Natural killer cell treated with Interleukin-12 subunit alpha and Interleukin-12 subunit beta and Interleukin-15 and Interleukin-18, amount 100 ng/mL, for 72 hours (primary cell): Measurements from ENCODE around the gene WDR87. TPM values are rescaled to one million over a fixed set of nuclear protein-coding genes. Genes with fewer than 3 reads are reported as not detected.
"Not testable (repeated sequence)": the region's sequence is repeated elsewhere in the genome, so short reads cannot be mapped to it uniquely, and the experiment has no call there.

Source experiments
- ATAC-seq, 2 donors: fragments of 150-1000 bp; cut with Tn5 transposase in 1 of 2; sonication (Bioruptor Pico), chemical (Tn5 transposase) in 1 of 2; 2 replicates each; pipeline ENCODE4 v1.10.0; 2021
- DNase-seq: peaks from one replicate; pipeline ENCODE4 v3.0.0; 2022; ENCODE audit warnings: low spot score
- H3K27ac Mint-ChIP-seq, 2 donors: 1 replicate in 1 of 2; 2 replicates in 1 of 2; pipeline ENCODE4 v1.8.0; 2022; ENCODE audit warnings: mixed read lengths in 2 of 2, mild to moderate bottlenecking in 1 of 2, moderate library complexity in 1 of 2
- H3K27me3 Mint-ChIP-seq, 2 donors: 1 replicate in 1 of 2; 2 replicates in 1 of 2; pipeline ENCODE4 v1.8.0; 2022; ENCODE audit warnings: mixed read lengths in 2 of 2
- H3K36me3 Mint-ChIP-seq: one replicate; pipeline ENCODE4 v1.8.0; 2022; ENCODE audit warnings: mixed read lengths
- H3K4me1 Mint-ChIP-seq, 2 donors: 1 replicate in 1 of 2; 2 replicates in 1 of 2; pipeline ENCODE4 v1.8.0; 2022; ENCODE audit warnings: low read depth in 2 of 2, mixed read lengths in 2 of 2, mild to moderate bottlenecking in 1 of 2
- H3K4me3 Mint-ChIP-seq: one replicate; pipeline ENCODE4 v1.8.0; 2022; ENCODE audit warnings: mixed read lengths
- H3K9me3 Mint-ChIP-seq: 2 replicates; pipeline ENCODE4 v1.8.0; 2022; ENCODE audit warnings: mixed read lengths
- total RNA-seq, 2 donors: library from RNA; stranded (reverse); gene quantifications; one replicate each; pipeline ENCODE4 v1.2.3, GENCODE V29; 2022

WDR87 gene
- total RNA-seq, 2 donors from 2014 or later = not detected

DNA sequence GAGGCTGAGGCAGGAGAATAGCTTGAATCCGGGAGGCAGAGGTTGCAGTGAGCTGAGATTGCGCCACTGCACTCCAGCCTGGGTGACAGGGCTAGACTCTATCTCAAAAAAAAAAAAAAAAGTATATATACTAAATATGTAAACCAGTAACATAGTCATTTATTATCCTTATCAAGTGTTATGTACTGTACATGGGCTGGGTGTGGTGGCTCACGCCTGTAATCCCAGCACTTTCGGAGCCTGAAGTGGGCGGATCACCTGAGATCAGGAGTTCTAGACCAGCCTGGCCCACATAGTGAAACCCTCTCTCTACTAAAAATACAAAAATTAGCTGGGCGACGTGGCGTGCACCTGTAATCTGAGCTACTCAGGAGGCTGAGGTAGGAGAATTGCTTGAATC is 18.2 kb upstream of the WDR87 start:
- H3K9me3 Mint-ChIP-seq, H3K36me3 Mint-ChIP-seq, H3K4me3 Mint-ChIP-seq, H3K27me3 Mint-ChIP-seq, H3K27ac Mint-ChIP-seq, DNase-seq, ATAC-seq: not testable (repeated sequence)
- H3K4me1 Mint-ChIP-seq = peaks cover 11 to 27% of the 10 kb centered on the region in 2 donors

DNA sequence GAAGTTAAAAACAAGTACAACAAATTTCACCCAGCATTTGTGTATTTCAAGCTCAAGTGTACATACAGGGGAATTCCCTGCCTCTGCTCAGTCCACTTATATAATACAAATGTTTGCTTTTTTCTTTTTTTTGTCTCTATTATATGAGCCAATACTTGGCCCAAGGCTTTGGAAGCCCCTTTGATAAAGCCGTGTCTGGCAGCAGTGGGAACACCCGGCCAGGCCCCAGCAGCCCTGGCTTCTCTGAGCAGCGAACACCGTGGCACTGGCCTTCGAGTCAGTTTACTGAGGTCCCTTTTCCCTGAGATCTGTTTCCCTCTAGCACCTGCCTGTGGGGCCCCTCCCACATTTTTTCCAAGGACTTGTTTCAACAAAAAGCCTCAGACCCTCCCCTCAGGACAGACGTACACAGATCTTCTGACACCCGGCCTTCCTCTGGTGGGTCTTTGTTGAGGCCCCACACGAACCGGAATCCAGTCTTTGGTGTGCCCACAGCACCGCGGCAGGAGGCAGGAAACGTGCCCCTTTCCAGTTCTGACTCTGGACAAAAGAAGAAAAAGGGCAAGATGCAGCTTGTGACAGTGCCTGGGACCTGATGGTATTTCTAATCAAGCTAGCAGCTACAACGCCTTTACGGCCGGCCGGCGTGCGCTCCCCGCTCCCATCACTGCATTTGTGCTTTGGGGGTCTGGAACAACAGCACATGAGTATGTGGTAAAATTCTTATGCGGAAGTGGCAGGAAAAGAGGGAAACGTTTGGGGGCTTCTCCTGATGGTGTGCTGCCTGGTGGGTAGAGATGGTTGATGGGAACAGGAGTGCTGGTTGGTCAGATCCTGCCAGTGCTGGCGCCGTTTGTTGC is 14.4 kb upstream of the WDR87 start:
- H3K4me1 Mint-ChIP-seq = peaks cover 15 to 28% of the 10 kb centered on the region in 2 donors
- DNase-seq (no peak), ATAC-seq (no peak)
- H3K36me3 Mint-ChIP-seq = no peaks in the 10 kb centered on the region
- H3K27ac Mint-ChIP-seq = peak overlapping the region in 1 of 2 donors; percentile 31
- H3K27me3 Mint-ChIP-seq = no peaks in the 10 kb centered on the region
- H3K4me3 Mint-ChIP-seq = no peak overlapping the region
- no peaks in the 10 kb centered on the region for H3K9me3 Mint-ChIP-seq

DNA sequence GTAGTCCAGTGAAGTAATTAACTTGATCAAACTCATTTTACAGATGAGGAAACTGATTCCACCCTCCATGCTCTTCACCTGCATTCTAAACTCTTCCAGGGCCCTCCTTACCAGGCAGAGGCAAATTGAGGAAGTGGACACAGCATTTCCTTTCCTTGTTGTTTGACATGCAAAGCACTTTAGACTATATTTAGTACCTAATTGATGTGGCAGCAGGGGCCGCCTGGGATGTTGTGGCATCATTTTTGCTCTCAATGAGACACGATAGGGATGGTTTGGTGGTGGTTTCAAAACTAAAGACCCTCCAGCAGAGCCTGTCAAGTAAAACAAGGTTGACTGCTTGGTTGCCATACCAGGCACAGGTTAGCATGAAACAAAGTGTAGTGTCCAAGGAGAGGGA is 8.5 kb upstream of the WDR87 start:
- DNase-seq (no peak), ATAC-seq (no peak)
- no peak overlapping the region for H3K27ac Mint-ChIP-seq
- no peaks in the 10 kb centered on the region for H3K36me3 Mint-ChIP-seq
- no peaks in the 10 kb centered on the region for H3K9me3 Mint-ChIP-seq
- no peaks in the 10 kb centered on the region for H3K27me3 Mint-ChIP-seq
- H3K4me3 Mint-ChIP-seq = no peak overlapping the region
- peaks cover 4 to 26% of the 10 kb centered on the region in 2 donors for H3K4me1 Mint-ChIP-seq

DNA sequence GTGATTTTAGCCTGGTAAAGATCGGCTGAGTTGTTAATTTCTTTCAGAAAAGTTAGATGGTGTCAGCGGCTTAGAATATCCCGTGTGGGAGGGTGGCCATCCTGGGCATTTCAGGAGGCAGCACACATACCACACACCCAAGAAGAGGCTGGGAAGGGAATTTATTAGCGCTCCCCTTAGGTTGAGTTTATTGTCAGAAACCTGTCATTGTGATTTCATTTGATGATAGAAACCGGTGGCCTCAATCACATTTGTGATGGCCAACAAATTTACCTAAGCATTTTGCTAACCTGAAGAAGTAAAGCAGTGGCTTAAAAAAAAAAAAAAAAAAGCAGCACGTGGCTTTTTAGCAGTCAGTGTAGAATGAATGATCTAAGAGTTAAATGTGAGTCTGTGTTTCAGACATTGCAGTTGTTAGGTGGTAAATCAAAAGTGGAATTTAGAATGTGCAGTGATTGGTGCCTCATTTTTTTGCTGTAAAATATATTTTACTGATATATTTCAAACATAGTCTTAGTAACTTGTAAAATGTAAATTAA is 3.3 kb upstream of the WDR87 start:
- no peaks in the 10 kb centered on the region for H3K36me3 Mint-ChIP-seq
- H3K27ac Mint-ChIP-seq = no peak overlapping the region
- H3K4me3 Mint-ChIP-seq = no peak overlapping the region
- no peaks in the 10 kb centered on the region for H3K9me3 Mint-ChIP-seq
- H3K27me3 Mint-ChIP-seq = no peaks in the 10 kb centered on the region
- H3K4me1 Mint-ChIP-seq = peaks cover 19 to 26% of the 10 kb centered on the region in 2 donors
- ATAC-seq (no peak), DNase-seq (no peak)

DNA sequence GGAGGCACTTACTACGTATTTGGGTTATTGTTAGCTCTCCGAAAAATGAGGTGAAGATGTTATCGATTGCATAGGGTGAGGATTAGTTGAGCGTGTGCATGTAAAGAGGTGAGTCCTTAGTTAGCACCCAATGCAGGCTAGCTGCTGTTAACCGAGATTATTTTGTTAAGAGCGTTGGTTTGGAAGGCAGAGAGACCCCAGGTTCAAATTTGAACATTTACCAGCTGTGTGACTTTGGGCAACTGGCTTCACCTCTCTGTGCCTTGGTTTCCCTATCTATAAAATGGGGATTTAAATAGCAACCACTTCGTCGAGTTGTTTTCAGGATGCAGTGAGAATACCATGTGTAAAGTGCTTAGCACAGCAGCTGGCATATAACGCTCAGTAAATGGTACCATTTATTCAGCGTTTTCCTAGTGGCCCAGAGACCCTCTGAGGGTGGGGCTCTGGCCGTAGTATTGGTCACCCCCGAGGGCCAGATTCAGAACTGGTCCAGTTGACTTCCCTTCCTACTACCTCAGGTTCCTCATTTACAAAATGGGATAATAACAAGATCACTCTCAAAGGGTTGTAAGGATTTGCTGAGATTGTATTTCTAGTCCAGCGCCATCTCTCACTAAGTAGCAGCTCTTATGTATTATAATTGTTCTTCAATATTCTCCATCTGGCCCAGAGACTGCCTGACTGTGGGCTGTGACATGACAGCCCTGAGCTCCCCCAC is 1.5 kb upstream of the WDR87 start:
- H3K27me3 Mint-ChIP-seq = no peaks in the 10 kb centered on the region
- peaks cover 19 to 26% of the 10 kb centered on the region in 2 donors for H3K4me1 Mint-ChIP-seq
- no peaks in the 10 kb centered on the region for H3K9me3 Mint-ChIP-seq
- no peaks in the 10 kb centered on the region for H3K36me3 Mint-ChIP-seq
- H3K4me3 Mint-ChIP-seq = peak overlapping the region; percentile 93
- no peak for DNase-seq
- H3K27ac Mint-ChIP-seq = peak overlapping the region in 1 of 2 donors; percentile 75
- ATAC-seq = no peak

DNA sequence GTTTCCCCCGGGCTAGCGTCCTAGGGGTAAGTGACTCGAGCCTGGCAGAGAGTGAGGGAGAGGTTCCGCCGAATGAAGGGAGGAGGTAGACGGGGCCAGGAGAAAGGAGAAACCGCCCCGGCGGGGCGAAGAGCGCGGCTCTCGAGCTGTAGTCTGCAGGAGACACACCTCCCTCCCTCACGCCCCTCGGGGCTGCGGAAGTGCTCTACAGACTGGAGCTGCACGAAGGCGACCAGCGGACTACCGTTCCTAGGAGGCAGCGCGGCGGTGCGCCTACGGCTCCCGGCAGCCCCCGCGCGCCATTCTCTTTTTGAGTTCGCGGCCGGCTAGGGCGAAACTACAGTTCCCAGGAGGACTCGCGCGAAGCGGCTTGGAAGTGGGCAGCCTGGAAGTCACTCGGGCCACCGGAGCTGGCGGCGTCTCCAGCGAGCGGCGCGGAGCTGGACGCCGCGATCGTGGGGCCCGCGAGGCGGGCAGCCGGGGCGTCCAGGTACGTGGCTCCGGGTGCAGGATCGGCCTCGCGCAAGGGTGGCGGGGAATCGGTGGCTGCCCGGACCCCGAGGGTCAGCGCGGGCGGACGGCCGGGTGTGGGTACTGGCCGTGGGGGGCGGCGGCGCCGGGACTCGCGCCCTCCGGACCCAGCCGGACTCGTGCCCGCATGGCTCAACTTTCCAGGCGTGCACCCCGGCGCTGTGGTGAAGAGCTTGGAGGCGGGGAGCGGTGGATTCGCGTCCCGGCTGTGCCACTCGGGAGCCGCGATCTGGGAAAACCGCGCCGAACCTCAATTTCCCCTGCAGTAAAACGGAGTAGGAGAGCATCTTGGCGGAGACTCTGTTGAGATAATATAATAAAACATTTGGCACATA is 708 bp upstream of the WDR87 start, which contains the start of gene SIPA1L3:
TSS of gene SIPA1L3 (plus strand) at position 340 of the 866 bp plus-strand sequence. CDS start 174,358 bp downstream, outside the sequence.
- H3K27ac Mint-ChIP-seq = peak within 1 kb of the TSS; percentile 46 to 82
- ATAC-seq (peak; percentile 98 to 99), DNase-seq (peak; percentile 95)
- peak within 1 kb of the TSS; percentile 93 for H3K4me3 Mint-ChIP-seq
- no peaks in the 10 kb centered on the region for H3K9me3 Mint-ChIP-seq
- no peaks in the 10 kb centered on the region for H3K36me3 Mint-ChIP-seq
- H3K4me1 Mint-ChIP-seq = peaks cover 19 to 20% of the 10 kb centered on the region in 2 donors
- H3K27me3 Mint-ChIP-seq = no peaks in the 10 kb centered on the region

DNA sequence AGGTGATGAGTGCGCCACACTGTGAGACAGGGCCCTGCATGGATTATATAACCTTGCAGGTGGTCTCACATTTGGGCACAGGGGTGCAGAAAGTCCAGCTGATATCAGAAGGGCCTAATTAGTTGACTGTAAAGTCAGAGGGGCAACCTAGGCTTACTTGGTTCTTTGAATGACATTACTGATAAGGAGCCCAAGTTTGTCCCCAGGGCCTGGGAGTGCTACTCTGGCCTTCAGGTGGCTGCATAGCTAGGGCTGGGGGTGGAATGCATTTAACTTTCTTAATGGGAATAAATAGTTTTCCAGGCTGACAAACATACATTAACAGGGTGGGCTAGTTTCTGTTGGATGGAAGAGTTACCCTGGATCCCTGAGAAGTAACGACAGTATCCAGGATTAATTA is 3.3 kb downstream of the WDR87 start:
- no peaks in the 10 kb centered on the region for H3K36me3 Mint-ChIP-seq
- no peak for ATAC-seq
- DNase-seq = no peak
- H3K9me3 Mint-ChIP-seq = no peaks in the 10 kb centered on the region
- no peaks in the 10 kb centered on the region for H3K27me3 Mint-ChIP-seq
- H3K4me3 Mint-ChIP-seq = no peak overlapping the region
- peaks cover 4 to 8% of the 10 kb centered on the region in 2 donors for H3K4me1 Mint-ChIP-seq
- H3K27ac Mint-ChIP-seq = no peak overlapping the region

DNA sequence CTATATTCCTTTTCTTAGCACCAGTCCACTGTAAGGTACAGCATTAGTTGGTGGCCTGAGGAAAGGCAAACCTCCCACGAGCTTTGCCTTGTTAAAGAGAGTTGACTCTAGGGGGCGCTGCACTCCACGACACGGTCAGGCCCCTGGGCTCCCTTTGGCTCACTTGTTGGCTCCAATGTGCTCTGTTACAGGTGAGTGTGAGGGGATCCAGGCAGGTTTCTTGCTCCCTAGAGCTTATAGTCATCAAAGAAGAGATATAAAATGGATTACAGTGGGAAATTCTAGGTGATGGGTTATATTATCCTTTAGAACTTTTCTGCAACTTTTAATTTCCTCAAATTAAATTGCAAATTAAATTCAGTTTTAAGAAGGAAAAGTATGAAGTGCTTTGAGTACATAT is 3.7 kb downstream of the WDR87 start:
- H3K27ac Mint-ChIP-seq = no peak overlapping the region
- no peaks in the 10 kb centered on the region for H3K9me3 Mint-ChIP-seq
- no peak overlapping the region for H3K4me3 Mint-ChIP-seq
- no peaks in the 10 kb centered on the region for H3K36me3 Mint-ChIP-seq
- DNase-seq = peak; percentile 78
- H3K27me3 Mint-ChIP-seq = no peaks in the 10 kb centered on the region
- peaks cover 2 to 3% of the 10 kb centered on the region in 2 donors for H3K4me1 Mint-ChIP-seq
- no peak for ATAC-seq

DNA sequence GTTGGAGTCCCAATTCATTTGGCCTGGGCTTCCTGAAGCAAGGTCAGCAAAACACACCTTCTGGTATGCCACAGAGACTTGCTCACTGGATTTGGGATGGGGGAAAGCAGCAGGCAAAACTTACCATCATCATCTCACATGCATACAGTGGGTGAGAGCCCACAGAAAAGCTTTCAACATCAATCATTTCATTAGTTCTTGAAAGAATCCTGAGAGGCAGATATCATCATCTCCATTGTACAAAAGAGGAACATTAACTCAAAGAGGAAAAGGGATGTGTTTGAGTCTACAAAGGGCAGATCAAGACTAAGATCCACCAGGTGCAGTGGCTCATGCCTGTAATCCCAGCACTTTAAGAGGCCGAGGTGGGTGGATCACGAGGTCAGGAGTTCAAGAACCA is 6.4 kb downstream of the WDR87 start:
- no peak overlapping the region for H3K27ac Mint-ChIP-seq
- H3K27me3 Mint-ChIP-seq = no peaks in the 10 kb centered on the region
- no peaks in the 10 kb centered on the region for H3K9me3 Mint-ChIP-seq
- ATAC-seq (no peak), DNase-seq (no peak)
- no peak overlapping the region for H3K4me3 Mint-ChIP-seq
- H3K36me3 Mint-ChIP-seq = no peaks in the 10 kb centered on the region
- no peaks in the 10 kb centered on the region for H3K4me1 Mint-ChIP-seq

DNA sequence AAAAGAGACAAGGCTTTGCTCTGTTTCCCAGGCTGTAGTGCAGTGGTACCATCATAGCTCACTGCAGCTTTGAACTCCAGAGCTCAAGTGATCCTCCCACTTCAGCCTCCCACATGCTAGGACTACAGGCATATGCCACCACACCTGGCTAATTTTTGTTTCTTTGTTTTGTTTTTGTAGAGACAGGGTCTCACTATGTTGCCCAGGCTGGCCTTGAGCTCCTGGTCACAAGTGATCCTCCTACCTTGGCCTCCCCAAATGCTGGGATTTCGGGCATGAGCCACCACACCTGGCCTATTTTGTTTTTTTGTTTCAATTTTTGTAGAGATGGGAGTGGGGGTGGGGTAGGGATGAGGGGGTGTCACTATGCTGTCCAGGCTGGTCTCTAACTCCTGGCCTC is 6.9 kb downstream of the WDR87 start:
- Mint-ChIP-seq H3K4me3 (no peak overlapping the region), H3K27ac (no peak overlapping the region), H3K9me3 (no peaks in the 10 kb centered on the region), H3K36me3 (no peaks in the 10 kb centered on the region), H3K27me3 (no peaks in the 10 kb centered on the region), H3K4me1 (no peaks in the 10 kb centered on the region)
- ATAC-seq (no peak), DNase-seq (no peak)

DNA sequence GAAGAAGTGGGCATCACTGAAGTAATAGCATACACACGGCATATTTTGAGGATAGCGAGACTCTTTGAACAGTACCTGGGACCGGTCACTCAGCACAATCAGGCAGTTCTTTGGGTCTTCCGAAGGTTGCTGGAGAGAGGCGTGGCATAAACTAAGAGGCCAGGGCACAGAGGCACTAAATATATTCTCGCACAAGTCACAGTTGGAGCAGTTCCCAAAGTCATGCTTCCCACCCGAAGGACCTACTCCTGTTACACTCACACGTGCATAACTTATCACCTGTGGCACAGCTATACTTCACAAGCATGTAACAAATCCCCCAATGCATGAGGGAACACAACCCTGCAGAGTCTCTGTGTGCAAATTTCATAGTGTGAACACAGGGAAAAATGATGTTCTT is 10.2 kb downstream of the WDR87 start:
- Mint-ChIP-seq H3K4me3 (no peak overlapping the region), H3K27me3 (peaks cover 9 to 12% of the 10 kb centered on the region in 2 donors), H3K9me3 (no peaks in the 10 kb centered on the region), H3K4me1 (no peaks in the 10 kb centered on the region), H3K36me3 (no peaks in the 10 kb centered on the region), H3K27ac (no peak overlapping the region)
- ATAC-seq (no peak), DNase-seq (no peak)

DNA sequence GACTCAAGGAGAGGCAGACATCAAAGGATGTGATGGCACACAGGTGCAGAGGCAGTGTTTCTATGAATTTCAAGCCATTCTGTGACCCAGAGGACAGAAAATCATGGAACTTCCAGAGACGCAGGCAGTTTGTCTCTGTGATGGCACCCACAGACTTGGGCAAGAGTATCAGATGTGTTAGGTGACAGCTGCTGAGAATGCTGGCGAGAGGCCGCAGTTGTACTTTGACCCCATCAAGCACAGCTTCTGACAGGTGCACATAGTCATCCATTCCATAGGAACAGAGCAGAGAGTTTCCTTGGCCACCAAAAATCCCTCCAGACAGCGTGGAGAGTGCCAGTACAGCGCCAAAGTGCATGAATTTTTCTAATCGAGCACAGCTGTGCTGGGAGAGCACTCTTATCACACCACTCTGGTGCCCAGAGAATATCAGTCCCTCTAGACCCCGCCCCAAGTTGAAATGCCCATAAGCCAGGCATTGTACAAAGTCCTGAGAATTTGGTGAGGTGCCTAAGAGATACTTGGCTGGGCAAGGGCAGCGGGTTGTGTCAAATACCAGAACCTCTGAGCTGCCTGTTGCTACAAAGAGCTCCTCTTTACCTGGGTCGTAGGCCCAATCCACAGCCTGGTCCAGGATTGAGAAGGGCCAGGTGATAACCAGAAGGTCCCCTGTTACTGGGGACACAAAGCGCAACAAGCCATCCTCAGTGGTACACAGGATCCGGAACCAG is 12.4 kb downstream of the WDR87 start:
- no peaks in the 10 kb centered on the region for H3K4me1 Mint-ChIP-seq
- peaks cover 9 to 12% of the 10 kb centered on the region in 2 donors for H3K27me3 Mint-ChIP-seq
- no peaks in the 10 kb centered on the region for H3K36me3 Mint-ChIP-seq
- H3K4me3 Mint-ChIP-seq = no peak overlapping the region
- DNase-seq (no peak), ATAC-seq (no peak)
- H3K27ac Mint-ChIP-seq = no peak overlapping the region
- no peaks in the 10 kb centered on the region for H3K9me3 Mint-ChIP-seq

DNA sequence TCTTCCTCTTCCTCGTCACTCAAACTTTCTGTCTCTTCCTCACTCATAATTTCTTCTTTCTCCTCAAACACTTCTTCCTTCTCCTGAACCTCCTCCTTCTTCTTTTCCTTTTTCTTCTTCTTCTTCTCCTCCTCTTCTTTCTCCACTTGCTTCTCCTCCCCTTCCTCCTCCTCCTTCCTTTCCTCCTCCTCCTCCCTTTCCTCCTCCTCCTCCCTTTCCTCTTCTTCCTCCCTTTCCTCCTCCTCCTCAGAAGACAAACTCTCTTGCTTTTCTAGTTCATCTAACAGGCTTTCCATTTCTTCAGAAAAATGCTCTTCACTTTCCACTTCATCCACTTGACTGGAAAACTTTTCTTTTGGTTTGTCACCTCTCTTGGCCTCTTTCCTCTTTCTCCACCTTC is 19.8 kb downstream of the WDR87 start:
- DNase-seq (no peak), ATAC-seq (no peak)
- no peaks in the 10 kb centered on the region for H3K4me1 Mint-ChIP-seq
- H3K36me3 Mint-ChIP-seq = no peaks in the 10 kb centered on the region
- no peak overlapping the region for H3K4me3 Mint-ChIP-seq
- H3K27me3 Mint-ChIP-seq = peaks cover 2 to 3% of the 10 kb centered on the region in 2 donors
- H3K9me3 Mint-ChIP-seq = no peaks in the 10 kb centered on the region
- no peak overlapping the region for H3K27ac Mint-ChIP-seq
